Measurements from ENCODE around the gene FGF22. TPM values are rescaled to one million over a fixed set of nuclear protein-coding genes. Genes with fewer than 3 reads are reported as not detected.

FGF22 gene
- total and polyA plus RNA-seq, 2 of the 13 experiments (the other 11 are each of a cell fraction or from before 2014, with no cell fraction given): 0.24 TPM; not detected in 1

GRCh38 chr19:616747-617526, 22.7 kb upstream of the FGF22 start:
- Histone ChIP-seq H3K4me2 (ENCODE audit: low read depth, low read length) (no peak overlapping the region), H3K4me1 (ENCODE audit: insufficient read depth, low read length) (no peaks in the 10 kb centered on the region), H3K79me2 (ENCODE audit: insufficient read depth, low read length) (no peaks in the 10 kb centered on the region), H3K4me3 (replicated peaks in 1 of 3; ENCODE audit: insufficient read depth in 1 of 3, low read depth in 2 of 3, low read length in 3 of 3) (no peak overlapping the region), H3K9ac (ENCODE audit: insufficient read depth, low read depth, low read length) (no peak overlapping the region), H2AFZ (ENCODE audit: low read length) (no peak overlapping the region), H3K27ac (ENCODE audit: extremely low read length, insufficient read depth, low read length) (no peak overlapping the region), H3K27me3 (ENCODE audit: control insufficient read depth in 1 of 2, insufficient read depth in 2 of 2, low read length in 2 of 2) (no peaks in the 10 kb centered on the region), H3K36me3 (replicated peaks in 1 of 2; ENCODE audit: control insufficient read depth in 1 of 2, insufficient read depth in 2 of 2, low read length in 2 of 2) (peaks cover 9 to 25% of the 10 kb centered on the region in 2 experiments; a peak in 4 of 5 replicates), H4K20me1 (ENCODE audit: insufficient read depth, low read length) (no peaks in the 10 kb centered on the region), H3K9me3 (ENCODE audit: low read length) (no peaks in the 10 kb centered on the region)
- ATAC-seq: no peak
- BruUV-seq (replicated peaks): no TSS peak
- DNase-seq (ENCODE audit: low spot score): no peak
- TF ChIP-seq POLR2A (IDR thresholded peaks at IDR 0.05; ENCODE audit: insufficient read depth in 1 of 2, low read depth in 2 of 2, low read length in 2 of 2) (0 out of 4 replicates have a peak, but pooled peaks of 1 of the 2 experiments have one; percentile 18), ZNF83 (CRISPR knock-in tag; IDR thresholded peaks at IDR 0.05; ENCODE audit: borderline replicate concordance) (no peak), ZNF296 (CRISPR knock-in tag; conservative IDR thresholded peaks at IDR 0.05) (no peak)
- in situ Hi-C loops (cut with HindIII; ENCODE audit: extremely low pct_ligation_motif_present, low pct_unique_long_range_greater_than_20kb): no loop called here
- POLR2A ChIA-PET: interaction anchor here (0.6 kb wide), 1 partner anchor 102 kb away, joined by 3 read pairs; no protein-coding TSS in a partner anchor
- no peak for FAIRE-seq
- intact Hi-C loops (cut with micrococcal nuclease; ENCODE audit: unreplicated experiment): no loop called here
- CTCF ChIA-PET (ENCODE audit: low intra/inter-chr PET ratio, low total read pairs): no interaction called here
- WGBS (ENCODE audit: low lambda C conversion rate): 98% methylated on average over 36 of the region's 58 CpGs

DNA sequence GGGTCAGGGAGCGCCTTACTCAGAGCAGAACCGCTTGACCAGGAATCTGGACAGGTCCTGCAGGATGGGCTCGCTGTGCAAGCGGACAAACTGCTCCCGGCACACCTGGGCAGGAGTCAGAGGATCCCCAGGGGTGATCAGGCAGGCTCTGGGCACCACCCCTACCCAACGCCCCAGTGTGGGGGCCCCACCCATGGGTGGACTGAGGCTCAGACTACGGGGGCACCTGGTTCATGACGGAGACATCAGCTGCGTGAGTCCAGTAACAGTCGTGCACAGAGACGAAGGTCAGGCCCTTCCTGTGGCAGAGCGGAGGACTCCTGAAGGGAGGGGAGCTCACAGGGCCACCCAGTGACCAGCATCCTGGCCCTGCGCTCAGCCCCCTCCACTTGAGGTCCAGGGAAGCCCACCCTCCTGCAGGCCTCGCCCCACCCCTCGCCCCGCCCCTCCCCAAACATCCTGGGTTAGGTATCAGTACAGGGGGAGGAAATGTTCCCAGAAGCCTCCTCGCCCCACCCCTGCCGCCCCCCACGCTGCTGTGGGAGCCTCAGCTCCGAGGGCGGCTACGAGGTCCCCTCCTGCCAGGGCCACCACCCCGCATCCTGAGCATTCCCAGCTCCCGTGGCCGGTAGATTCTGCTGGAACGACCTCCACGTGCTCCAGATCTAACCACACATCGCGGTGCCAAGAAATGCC, 22.0 kb upstream of the FGF22 start:
- Histone ChIP-seq H3K27me3 (ENCODE audit: control insufficient read depth in 1 of 2, insufficient read depth in 2 of 2, low read length in 2 of 2) (no peaks in the 10 kb centered on the region), H3K9ac (ENCODE audit: insufficient read depth, low read depth, low read length) (no peak overlapping the region), H3K79me2 (ENCODE audit: insufficient read depth, low read length) (no peaks in the 10 kb centered on the region), H3K4me2 (ENCODE audit: low read depth, low read length) (no peak overlapping the region), H4K20me1 (ENCODE audit: insufficient read depth, low read length) (no peaks in the 10 kb centered on the region), H3K27ac (ENCODE audit: extremely low read length, insufficient read depth, low read length) (no peak overlapping the region), H3K4me1 (ENCODE audit: insufficient read depth, low read length) (no peaks in the 10 kb centered on the region), H2AFZ (ENCODE audit: low read length) (no peak overlapping the region), H3K4me3 (replicated peaks in 1 of 3; ENCODE audit: insufficient read depth in 1 of 3, low read depth in 2 of 3, low read length in 3 of 3) (no peak overlapping the region), H3K9me3 (ENCODE audit: low read length) (no peaks in the 10 kb centered on the region), H3K36me3 (replicated peaks in 1 of 2; ENCODE audit: control insufficient read depth in 1 of 2, insufficient read depth in 2 of 2, low read length in 2 of 2) (peaks cover 9 to 25% of the 10 kb centered on the region in 2 experiments; a peak in 4 of 5 replicates)
- no TSS peak for BruUV-seq (replicated peaks)
- intact Hi-C loops (cut with micrococcal nuclease; ENCODE audit: unreplicated experiment) (no loop called here), in situ Hi-C loops (cut with HindIII; ENCODE audit: extremely low pct_ligation_motif_present, low pct_unique_long_range_greater_than_20kb) (no loop called here)
- CTCF ChIA-PET (ENCODE audit: low intra/inter-chr PET ratio, low total read pairs): no interaction called here
- no peak for DNase-seq (ENCODE audit: low spot score)
- 97% methylated on average over 14 of the region's 29 CpGs for WGBS (ENCODE audit: low lambda C conversion rate)
- no peak for TF ChIP-seq MXD4 (CRISPR knock-in tag; IDR thresholded peaks at IDR 0.05)
- no peak for TF ChIP-seq SIN3B (IDR thresholded peaks at IDR 0.05; ENCODE audit: low read length)
- no peak for FAIRE-seq
- ATAC-seq: peak; percentile 8; the same call in 1 of the 3 replicates
- POLR2A ChIA-PET: interaction anchor here (0.6 kb wide), 1 partner anchor 101 kb away, joined by 3 read pairs; no protein-coding TSS in a partner anchor
